ENCODE measurements around the gene MT1G.

The MT1G gene

DNA sequence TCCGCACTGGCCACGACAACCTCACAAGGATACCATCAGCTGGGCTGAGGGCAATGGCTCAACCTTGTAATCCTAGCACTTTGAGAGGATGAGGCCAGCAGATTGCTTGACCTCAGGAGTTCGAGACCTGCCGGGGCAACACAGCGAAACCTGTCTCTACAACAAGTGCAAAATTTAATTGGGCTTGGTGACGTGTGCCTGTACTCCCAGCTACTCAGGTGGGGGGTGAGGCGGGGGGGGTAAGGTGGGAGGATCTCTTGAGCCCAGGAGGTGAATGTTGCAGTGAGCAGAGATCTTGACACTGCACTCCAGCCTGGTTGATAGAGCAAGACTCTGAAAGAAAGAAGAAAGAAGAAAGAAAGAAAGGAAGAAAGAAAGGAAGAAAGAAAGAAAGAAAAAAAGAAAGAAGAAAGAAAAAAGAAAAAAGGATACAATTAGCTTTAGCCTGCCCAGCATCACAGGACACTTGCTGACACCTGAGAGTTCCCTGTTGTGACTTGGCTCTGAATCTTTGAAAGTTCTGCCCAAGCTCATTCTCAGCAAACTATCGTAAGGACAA lies 47.4 kb downstream of the MT1G start:
- DNase-seq (ENCODE audit: insufficient read length, low spot score) (no peak), FAIRE-seq (no peak)
- TF ChIP-seq POLR2A (IDR thresholded peaks at IDR 0.05; ENCODE audit: low read depth, low read length) (no peak), POLR2AphosphoS5 (IDR thresholded peaks at IDR 0.05; ENCODE audit: low read depth, low read length) (no peak), SPI1 (IDR thresholded peaks at IDR 0.05; ENCODE audit: low read depth, low read length) (no peak), TAF1 (IDR thresholded peaks at IDR 0.05; ENCODE audit: low read depth, low read length) (no peak), POU2F2 (IDR thresholded peaks at IDR 0.05; ENCODE audit: low read depth, low read length) (no peak), PAX5 (IDR thresholded peaks at IDR 0.05; ENCODE audit: insufficient read depth, low read length, severe bottlenecking) (no peak)

DNA sequence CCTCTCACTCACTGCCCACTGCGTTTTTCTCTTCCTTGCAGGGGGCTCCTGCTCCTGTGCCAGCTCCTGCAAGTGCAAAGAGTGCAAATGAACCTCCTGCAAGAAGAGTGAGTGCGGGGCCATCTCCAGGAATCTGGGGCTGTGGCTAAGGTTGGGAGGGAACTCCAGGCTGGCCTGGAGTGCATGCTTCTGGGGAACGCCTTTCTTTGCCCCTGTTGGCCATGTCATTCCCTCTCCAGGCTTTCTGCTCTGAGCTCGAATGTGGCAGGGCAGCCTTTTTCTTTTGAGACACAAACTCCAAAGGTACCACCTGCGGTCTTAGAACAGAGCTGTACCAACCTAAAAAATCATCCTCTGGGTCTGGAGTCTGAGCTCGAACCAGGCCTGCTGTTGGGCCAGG lies 49.7 kb downstream of the MT1G start:
- TF ChIP-seq POLR2A (IDR thresholded peaks at IDR 0.05; ENCODE audit: low read depth, low read length) = no peak
- TF ChIP-seq POU2F2 (IDR thresholded peaks at IDR 0.05; ENCODE audit: low read depth, low read length) = no peak
- no peak for TF ChIP-seq SPI1 (IDR thresholded peaks at IDR 0.05; ENCODE audit: low read depth, low read length)
- no peak for TF ChIP-seq TAF1 (IDR thresholded peaks at IDR 0.05; ENCODE audit: low read depth, low read length)
- TF ChIP-seq PAX5 (IDR thresholded peaks at IDR 0.05; ENCODE audit: insufficient read depth, low read length, severe bottlenecking) = no peak
- TF ChIP-seq POLR2AphosphoS5 (IDR thresholded peaks at IDR 0.05; ENCODE audit: low read depth, low read length) = no peak
- DNase-seq (ENCODE audit: insufficient read length, low spot score) = no peak

DNA sequence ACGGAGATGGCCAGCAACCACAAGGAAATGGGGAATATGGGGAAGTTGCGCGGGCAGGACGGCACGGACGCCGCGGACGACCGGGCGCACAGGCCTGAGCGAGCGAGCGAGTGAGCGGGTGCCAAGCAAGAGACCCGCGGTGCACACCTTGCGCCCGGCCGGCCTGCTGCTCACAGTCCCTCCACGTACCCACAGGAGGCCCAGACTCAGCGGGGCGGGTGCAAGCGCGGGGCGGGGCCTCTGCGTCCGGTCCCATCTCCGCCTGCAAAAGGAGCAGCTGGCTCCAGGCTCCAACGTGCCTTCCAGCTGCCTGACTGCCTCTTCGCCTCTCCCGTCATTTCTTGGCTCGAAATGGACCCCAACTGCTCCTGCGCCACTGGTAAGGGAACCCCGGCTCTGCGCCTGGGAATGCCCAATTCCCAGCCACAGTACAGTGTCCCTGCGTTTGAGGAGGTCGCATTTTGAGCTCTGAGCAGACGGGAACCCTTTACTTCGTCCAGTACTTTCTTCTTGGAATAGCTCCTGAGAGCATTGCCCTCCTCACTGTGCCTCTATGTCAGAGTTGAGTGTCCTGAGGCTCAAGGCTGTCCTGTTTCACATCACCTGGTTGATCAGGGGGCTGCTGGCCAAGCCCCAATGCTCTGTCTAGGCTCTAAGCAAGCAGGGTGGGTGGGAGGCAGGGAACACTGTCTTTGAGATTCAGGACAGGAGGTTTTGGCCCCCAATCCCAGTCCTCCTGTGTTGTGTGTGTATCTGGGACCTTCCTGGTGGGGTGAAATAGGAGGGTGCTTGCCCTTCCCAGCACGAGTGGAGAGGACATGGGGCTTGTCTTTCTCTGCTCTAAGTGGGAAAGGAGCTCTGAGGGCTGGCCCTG lies 50.4 kb downstream of the MT1G start:
- TF ChIP-seq SPI1 (IDR thresholded peaks at IDR 0.05; ENCODE audit: low read depth, low read length) (no peak), POLR2AphosphoS5 (IDR thresholded peaks at IDR 0.05; ENCODE audit: low read depth, low read length) (no peak)
- no peak for FAIRE-seq
- DNase-seq (ENCODE audit: insufficient read length, low spot score) = no peak

More for the DNA sequence above, 49.7 kb downstream of the MT1G start:
- no peak for FAIRE-seq
